A673 (cell line): ENCODE results near the gene NFATC2. TPM values are rescaled to one million over a fixed set of nuclear protein-coding genes. Genes with fewer than 3 reads are reported as not detected.

Experiments used
- Bru-seq: library from RNA; stranded (reverse); fragments of 400-500 nt; gene quantifications from one replicate; lab custom pipeline; 2021; lab: Mats Ljungman, UMichigan
- BruChase-seq, 2 experiments: library from RNA; stranded (reverse); fragments of 400-500 nt; gene quantifications; one replicate each; lab custom pipeline; 2021; lab: Mats Ljungman, UMichigan
- BruUV-seq: library from RNA; stranded (reverse); fragments of 400-500 nt; replicated peaks from 2 replicates; lab custom pipeline; 2021; lab: Mats Ljungman, UMichigan
- CTCF ChIA-PET: fragments of 300-600 bp; sonication (Branson Sonifier 250); formaldehyde crosslinking; loops from one replicate; lab custom pipeline; 2022; ENCODE audit warnings: antibody characterized with exemption; lab: Charles Lee
- POLR2A ChIA-PET: fragments of 300-600 bp; sonication (Branson Sonifier 250); formaldehyde crosslinking; loops from one replicate; lab custom pipeline; 2022; ENCODE audit warnings: antibody characterized with exemption; ENCODE audit not compliant: low non-redundant PET; lab: Charles Lee
- DNase-seq: peaks from one replicate; pipeline ENCODE4 v3.0.0-alpha.2; 2015; ENCODE audit warnings: low spot score
- H3K27ac ChIP-seq: fragments of 200-600 bp; sonication (generic); 2 replicates; pipeline ENCODE4 v1.5.1; 2016; ENCODE audit warnings: mixed run types, low read depth, mild to moderate bottlenecking, mixed read lengths, antibody characterized with exemption, low read length; ENCODE audit not compliant: poor library complexity, severe bottlenecking
- H3K27me3 ChIP-seq: fragments of 200-600 bp; sonication (generic); replicated peaks from 2 replicates; pipeline ENCODE4 v1.6.1; 2017; ENCODE audit warnings: mixed run types, low read depth, mild to moderate bottlenecking, mixed read lengths, antibody characterized with exemption, low read length; ENCODE audit not compliant: insufficient read depth, poor library complexity
- H3K36me3 ChIP-seq: fragments of 200-600 bp; sonication (generic); 2 replicates; pipeline ENCODE4 v1.6.1; 2016; ENCODE audit warnings: mixed run types, mild to moderate bottlenecking, mixed read lengths, antibody characterized with exemption, low read length; ENCODE audit not compliant: insufficient read depth, poor library complexity, severe bottlenecking
- H3K4me1 ChIP-seq: fragments of 200-600 bp; sonication (generic); 2 replicates; pipeline ENCODE4 v1.6.1; 2017; ENCODE audit warnings: mixed run types, mild to moderate bottlenecking, mixed read lengths, antibody characterized with exemption, low read length; ENCODE audit not compliant: insufficient read depth, poor library complexity, severe bottlenecking
- H3K4me3 ChIP-seq: fragments of 200-600 bp; sonication (generic); 2 replicates; pipeline ENCODE4 v1.5.1; 2016; ENCODE audit warnings: low read depth, mixed run types, mild to moderate bottlenecking, mixed read lengths, low read length; ENCODE audit not compliant: poor library complexity, severe bottlenecking
- H3K9me3 ChIP-seq: fragments of 200-600 bp; sonication (generic); 2 replicates; pipeline ENCODE4 v1.6.1; 2016; ENCODE audit warnings: mixed run types, low read depth, mild to moderate bottlenecking, mixed read lengths, antibody characterized with exemption, low read length; ENCODE audit not compliant: poor library complexity, severe bottlenecking
- EZH2 ChIP-seq: fragments of 200-600 bp; sonication (generic); IDR thresholded peaks from 2 replicates; pipeline ENCODE4 v1.6.1; 2017; ENCODE audit warnings: borderline replicate concordance, low read depth, mild to moderate bottlenecking, mixed read lengths, antibody characterized with exemption, low read length; ENCODE audit not compliant: poor library complexity, severe bottlenecking
- intact Hi-C: fragments of 100-400 bp; cut with micrococcal nuclease; formaldehyde crosslinking; loops from one replicate; pipeline ENCODE4 v1.10.0; 2022; ENCODE audit not compliant: unreplicated experiment
- long read RNA-seq: library from polyadenylated mRNA; stranded (forward); transcript quantifications from one replicate; pipeline ENCODE4 v2.0.0, GENCODE V29; 2022
- total RNA-seq: library from RNA; stranded (reverse); gene quantifications from 2 replicates; pipeline ENCODE4 v1.2.3, GENCODE V29; 2021
- TF ChIP-seq, protein P1 (sequence below): fragments of 300-800, 200-600 bp; sonication (generic); conservative IDR thresholded peaks from 2 replicates; pipeline ENCODE4 v1.5.1; 2017; ENCODE audit warnings: low read depth, mild to moderate bottlenecking, antibody characterized with exemption, low read length, moderate library complexity, mixed read lengths

NFATC2 gene
- 0.64 and 0.76 TPM in 2 replicates for total RNA-seq
- percentile 31 among the genes with signal in this experiment for Bru-seq, nascent RNA
- BruChase-seq, experiment 1, labeled RNA remaining after a 2-hour chase: percentile 26 among the genes with signal in this experiment
- BruChase-seq, experiment 2, labeled RNA remaining after a 6-hour chase: percentile 28 among the genes with signal in this experiment
- long read RNA-seq: 0 reads

GRCh38 chr20:51542571-51543421 lies at the start of gene NFATC2:
TSS of gene NFATC2 (minus strand) at chr20:51542719. CDS start at chr20:51542499, 220 bp downstream.
- H3K9me3 ChIP-seq: no peaks in the 10 kb centered on the region
- intact Hi-C loops: no loop called here
- no peaks in the 10 kb centered on the region for H3K36me3 ChIP-seq
- no peak for TF ChIP-seq EZH2
- TF ChIP-seq, protein P1, sequence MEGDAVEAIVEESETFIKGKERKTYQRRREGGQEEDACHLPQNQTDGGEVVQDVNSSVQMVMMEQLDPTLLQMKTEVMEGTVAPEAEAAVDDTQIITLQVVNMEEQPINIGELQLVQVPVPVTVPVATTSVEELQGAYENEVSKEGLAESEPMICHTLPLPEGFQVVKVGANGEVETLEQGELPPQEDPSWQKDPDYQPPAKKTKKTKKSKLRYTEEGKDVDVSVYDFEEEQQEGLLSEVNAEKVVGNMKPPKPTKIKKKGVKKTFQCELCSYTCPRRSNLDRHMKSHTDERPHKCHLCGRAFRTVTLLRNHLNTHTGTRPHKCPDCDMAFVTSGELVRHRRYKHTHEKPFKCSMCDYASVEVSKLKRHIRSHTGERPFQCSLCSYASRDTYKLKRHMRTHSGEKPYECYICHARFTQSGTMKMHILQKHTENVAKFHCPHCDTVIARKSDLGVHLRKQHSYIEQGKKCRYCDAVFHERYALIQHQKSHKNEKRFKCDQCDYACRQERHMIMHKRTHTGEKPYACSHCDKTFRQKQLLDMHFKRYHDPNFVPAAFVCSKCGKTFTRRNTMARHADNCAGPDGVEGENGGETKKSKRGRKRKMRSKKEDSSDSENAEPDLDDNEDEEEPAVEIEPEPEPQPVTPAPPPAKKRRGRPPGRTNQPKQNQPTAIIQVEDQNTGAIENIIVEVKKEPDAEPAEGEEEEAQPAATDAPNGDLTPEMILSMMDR: no peak
- no peak within 1 kb of the TSS for H3K27ac ChIP-seq
- ChIA-PET CTCF (interaction anchor here (0.6 kb wide), 2 partner anchors 21 to 123 kb away, joined by 3 to 4 read pairs; no protein-coding TSS in a partner anchor), POLR2A (no interaction called here)
- no TSS peak for BruUV-seq
- H3K4me3 ChIP-seq: peak within 1 kb of the TSS; percentile 40
- DNase-seq: no peak
- peaks cover 3% of the 10 kb centered on the region for H3K4me1 ChIP-seq
- no peaks in the 10 kb centered on the region for H3K27me3 ChIP-seq

GRCh38 chr20:51591871-51592270 lies 49.4 kb upstream of the NFATC2 start:
- no TSS peak for BruUV-seq
- Histone ChIP-seq H3K9me3 (no peaks in the 10 kb centered on the region), H3K27me3 (no peaks in the 10 kb centered on the region), H3K27ac (no peak overlapping the region), H3K36me3 (no peaks in the 10 kb centered on the region), H3K4me3 (no peak overlapping the region), H3K4me1 (peaks cover 13% of the 10 kb centered on the region)
- POLR2A ChIA-PET: no interaction called here
- no peak for DNase-seq
- no peak for TF ChIP-seq EZH2
- TF ChIP-seq, protein P1: no peak
- CTCF ChIA-PET: no interaction called here
- intact Hi-C loops: loop anchor here (10.0 kb wide), 2 partner anchors 177 to 607 kb away; no protein-coding TSS in a partner anchor

GRCh38 chr20:51588762-51589161 lies 46.2 kb upstream of the NFATC2 start:
- Histone ChIP-seq H3K9me3 (no peaks in the 10 kb centered on the region), H3K27ac (no peak overlapping the region), H3K4me3 (no peak overlapping the region), H3K27me3 (no peaks in the 10 kb centered on the region), H3K4me1 (no peaks in the 10 kb centered on the region), H3K36me3 (no peaks in the 10 kb centered on the region)
- ChIA-PET CTCF (no interaction called here), POLR2A (no interaction called here)
- no peak for TF ChIP-seq EZH2
- TF ChIP-seq, protein P1: no peak
- no TSS peak for BruUV-seq
- no peak for DNase-seq
- intact Hi-C loops: no loop called here
